Dedifferentiated amniotic fluid mesenchymal stem cell (primary cell): Measurements from ENCODE around the gene ADGRE3.

Experiments
- DNase-seq: peaks from one replicate; pipeline ENCODE4 v3.0.0-alpha.2; 2016; ENCODE audit errors: extremely low spot score

The ADGRE3 gene, protein sequence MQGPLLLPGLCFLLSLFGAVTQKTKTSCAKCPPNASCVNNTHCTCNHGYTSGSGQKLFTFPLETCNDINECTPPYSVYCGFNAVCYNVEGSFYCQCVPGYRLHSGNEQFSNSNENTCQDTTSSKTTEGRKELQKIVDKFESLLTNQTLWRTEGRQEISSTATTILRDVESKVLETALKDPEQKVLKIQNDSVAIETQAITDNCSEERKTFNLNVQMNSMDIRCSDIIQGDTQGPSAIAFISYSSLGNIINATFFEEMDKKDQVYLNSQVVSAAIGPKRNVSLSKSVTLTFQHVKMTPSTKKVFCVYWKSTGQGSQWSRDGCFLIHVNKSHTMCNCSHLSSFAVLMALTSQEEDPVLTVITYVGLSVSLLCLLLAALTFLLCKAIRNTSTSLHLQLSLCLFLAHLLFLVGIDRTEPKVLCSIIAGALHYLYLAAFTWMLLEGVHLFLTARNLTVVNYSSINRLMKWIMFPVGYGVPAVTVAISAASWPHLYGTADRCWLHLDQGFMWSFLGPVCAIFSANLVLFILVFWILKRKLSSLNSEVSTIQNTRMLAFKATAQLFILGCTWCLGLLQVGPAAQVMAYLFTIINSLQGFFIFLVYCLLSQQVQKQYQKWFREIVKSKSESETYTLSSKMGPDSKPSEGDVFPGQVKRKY

DNA sequence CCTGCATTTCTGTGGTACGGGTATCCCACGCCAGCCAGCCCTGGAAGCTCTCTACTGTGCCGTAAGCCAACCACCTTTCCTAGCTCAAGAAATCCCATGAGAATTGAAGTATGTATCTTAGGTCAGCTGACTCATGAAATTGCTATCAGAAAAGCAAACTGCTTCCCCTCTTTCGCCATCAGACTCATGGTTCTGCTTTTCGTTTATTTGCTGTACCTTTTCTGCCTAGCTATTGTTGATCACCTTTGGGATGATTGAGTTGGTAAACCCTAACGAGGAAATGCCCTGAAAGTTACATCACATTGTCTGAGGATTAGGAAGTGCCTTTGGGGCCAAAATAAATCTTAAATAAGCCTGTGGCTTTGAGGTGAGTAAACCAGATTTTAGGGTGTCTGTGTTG is at the start of gene ADGRE3:
TSS of gene ADGRE3 (minus strand) at position 81 of the 400 bp plus-strand sequence. CDS start at position 7, 74 bp downstream.
- DNase-seq, result no peak

GRCh38 chr19:14722127-14722526 is 47.5 kb upstream of the ADGRE3 start:
- no peak for DNase-seq

- no peak for DNase-seq
Observed at GRCh38 chr19:14719162-14719561, 44.5 kb upstream of the ADGRE3 start.

DNA sequence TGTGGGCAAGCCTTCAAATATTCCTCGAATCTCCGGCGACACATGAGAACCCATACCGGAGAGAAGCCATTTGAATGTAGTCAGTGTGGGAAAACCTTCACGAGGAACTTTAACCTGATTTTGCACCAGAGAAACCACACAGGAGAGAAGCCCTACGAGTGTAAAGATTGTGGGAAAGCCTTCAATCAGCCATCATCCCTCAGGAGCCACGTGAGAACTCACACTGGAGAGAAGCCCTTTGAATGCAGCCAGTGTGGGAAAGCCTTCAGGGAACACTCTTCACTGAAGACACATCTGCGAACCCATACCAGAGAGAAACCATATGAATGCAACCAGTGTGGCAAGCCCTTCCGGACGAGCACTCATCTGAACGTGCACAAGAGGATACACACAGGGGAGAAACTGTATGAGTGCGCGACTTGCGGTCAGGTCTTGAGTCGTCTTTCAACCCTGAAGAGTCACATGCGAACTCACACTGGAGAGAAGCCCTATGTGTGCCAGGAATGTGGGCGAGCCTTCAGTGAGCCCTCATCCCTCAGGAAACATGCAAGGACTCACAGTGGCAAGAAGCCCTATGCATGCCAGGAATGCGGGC is 44.0 kb upstream of the ADGRE3 start:
- no peak for DNase-seq

DNA sequence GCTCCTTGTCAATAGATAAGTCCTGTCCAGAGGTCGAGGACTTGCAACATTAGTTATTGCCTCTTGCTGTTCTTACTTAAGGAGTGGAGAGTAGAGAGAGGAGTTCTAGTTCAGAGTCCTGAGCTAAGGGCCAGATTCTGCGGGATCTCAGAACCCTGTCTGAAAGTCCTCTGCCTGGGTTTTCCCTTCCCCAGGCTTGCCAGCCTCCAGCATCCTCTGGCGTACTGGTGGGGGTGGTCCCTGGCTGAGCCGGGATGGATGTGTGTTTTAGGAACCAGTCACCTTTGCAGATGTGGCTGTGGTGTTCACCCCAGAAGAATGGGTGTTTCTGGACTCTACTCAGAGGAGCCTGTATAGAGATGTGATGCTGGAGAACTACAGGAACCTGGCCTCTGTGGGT is 41.2 kb upstream of the ADGRE3 start:
- no peak for DNase-seq

DNA sequence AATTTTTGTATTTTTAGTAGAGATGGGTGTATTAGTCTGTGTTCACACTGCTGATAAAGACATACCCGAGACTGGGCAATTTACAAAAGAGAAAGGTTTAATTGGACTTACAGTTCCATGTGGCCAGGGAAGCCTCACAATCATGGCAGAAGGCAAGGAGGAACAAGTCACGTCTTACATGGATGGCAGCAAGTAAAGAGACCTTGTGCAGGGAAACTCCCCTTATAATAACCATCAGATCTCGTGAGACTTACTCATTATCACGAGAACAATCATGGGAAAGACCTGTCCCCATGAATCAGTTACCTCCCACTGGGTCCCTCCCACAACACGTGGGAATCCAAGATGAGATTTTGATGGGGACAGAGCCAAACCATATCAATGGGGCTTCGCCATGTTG is 29.8 kb upstream of the ADGRE3 start:
- no peak for DNase-seq

GRCh38 chr19:14703833-14704232 is 29.2 kb upstream of the ADGRE3 start:
- no peak for DNase-seq

GRCh38 chr19:14700711-14701375 is 26.2 kb upstream of the ADGRE3 start:
- DNase-seq, result no peak

DNA sequence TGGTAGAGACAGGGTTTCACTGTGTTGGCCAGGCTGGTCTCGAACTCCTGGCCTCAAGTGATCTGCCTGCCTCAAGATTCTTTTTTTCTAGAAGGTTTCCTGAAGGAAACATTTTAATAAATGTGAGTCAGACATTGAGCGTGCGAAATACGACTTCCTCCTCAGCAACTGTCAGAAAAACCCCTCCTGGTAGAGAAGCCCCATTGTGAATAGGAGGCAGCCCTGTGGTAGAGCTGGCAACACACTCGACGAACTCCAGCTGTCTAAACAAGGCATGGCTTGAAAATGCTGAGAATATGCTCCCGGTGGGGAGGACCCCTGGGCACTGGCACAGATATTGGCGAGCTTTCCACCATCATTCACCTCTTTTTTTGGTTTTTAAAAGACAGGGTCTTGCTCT is 25.0 kb upstream of the ADGRE3 start:
- no peak for DNase-seq

GRCh38 chr19:14695471-14695870 is 20.8 kb upstream of the ADGRE3 start:
- no peak for DNase-seq

DNA sequence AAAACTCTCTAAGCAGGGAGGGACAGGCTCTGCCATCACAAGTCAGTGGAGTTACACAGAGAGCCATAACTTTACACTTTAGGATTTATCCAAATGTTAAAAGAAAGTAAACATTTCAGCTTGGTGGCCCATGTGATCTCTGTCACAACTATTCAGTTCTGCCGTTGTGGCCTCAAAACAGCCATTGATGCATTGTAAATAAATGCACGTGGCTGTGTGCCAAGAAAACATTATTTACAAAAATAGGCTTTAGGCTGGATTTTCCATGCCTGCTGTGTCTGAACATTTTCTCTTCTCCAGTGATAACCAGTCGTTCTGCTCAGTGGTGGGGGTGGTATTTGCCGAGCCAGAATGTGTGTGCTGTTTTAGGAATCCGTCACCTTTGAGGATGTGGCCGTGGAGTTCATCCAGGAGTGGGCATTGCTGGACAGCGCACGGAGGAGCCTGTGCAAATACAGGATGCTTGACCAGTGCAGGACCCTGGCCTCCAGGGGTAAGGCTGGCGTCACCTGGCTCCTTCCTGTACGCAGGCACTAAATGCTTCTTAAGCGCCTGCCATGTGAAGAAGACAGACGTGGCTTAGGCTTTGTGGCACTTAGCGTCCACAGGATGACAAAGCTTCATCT is 20.1 kb upstream of the ADGRE3 start:
- DNase-seq, result no peak

DNA sequence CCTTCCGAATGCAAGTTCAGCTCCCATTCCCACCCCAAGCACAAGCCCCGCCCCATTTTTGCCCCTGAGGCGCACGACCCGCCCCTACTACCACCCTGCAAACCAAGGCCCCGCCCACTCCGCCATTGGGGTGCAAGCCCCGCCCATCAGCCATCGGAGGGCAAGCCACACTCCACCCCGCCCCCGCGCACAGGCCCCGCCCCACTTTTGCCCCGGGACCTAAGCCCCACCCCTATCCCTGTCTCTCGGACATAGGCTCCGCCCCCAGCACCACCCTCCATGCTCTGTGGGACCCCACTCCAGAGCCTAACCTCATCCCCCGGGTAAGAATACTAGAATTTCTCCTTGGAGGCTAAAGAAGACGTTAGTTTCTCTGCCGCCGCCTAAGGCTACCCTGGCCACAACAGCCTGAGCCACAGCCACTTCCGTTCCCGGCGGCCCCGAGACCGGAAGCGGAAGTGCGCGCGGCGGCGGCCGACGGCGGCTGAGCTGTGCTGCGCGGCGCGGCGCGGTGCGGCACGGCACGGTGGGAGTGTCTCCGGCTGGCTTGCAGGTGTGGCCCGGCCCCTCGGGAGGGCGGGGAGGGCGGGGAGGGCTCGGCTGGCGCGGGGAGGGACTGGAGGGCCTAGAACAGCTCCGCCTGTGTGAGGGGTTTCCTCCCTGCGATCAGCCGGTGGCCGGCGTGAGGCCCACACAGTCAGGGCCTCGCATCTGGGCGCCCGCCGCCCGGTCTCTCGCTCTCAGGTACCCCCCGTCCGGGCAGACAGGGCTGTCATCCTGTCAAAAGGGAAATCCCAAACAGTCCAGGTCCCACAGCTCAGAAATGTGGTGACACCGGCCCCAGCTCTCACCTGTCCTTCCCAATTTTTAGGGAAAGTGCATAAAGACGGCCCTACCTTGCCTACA is 15.2 kb upstream of the ADGRE3 start, which contains the start of gene ZNF333:
TSS of gene ZNF333 (plus strand) at position 451 of the 906 bp plus-strand sequence. CDS start 3,444 bp downstream, outside the sequence.
- DNase-seq, result peak; percentile 85

- DNase-seq, result no peak
Observed at GRCh38 chr19:14686411-14686810, 11.8 kb upstream of the ADGRE3 start.

DNA sequence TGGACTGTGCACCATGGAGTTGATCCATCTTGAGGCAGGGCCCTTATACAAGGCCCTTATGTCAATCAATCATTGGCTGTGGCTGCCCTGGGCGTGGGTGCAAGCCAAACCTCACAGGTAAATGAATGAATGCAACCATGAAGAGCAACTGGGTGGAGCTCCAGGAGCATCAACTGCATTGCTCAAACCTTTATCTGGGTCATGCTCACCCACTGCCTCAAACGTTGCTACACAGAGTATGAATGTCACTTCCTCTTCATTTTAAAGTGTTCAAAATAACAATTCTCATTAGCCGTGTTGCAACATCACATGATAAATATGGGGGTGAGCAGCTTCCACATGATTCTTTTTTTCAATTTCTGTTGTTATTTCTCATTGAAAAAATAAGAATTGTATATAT is 8.8 kb upstream of the ADGRE3 start:
- no peak for DNase-seq

GRCh38 chr19:14682084-14682483 is 7.4 kb upstream of the ADGRE3 start:
- DNase-seq, result no peak

GRCh38 chr19:14678199-14678598 is 3.6 kb upstream of the ADGRE3 start:
- DNase-seq, result no peak

DNA sequence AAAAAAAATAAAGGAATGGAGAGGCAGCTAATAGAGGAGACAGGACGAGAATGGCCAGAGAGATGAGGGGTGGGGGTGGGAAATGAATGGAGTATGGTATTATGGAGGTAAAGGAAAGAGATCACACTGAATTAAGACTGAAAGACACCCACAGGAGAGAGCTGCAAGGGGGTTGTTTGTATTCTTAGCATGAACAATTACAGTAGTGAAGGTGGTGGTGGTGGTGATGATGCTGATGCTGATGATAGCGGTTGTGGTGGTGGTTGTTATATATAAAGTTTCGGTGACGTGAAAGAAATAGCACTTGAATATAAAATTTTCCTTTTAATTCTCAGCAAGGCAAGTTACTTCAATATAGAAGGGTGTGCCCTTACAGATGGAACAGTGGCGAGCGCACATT is 2.8 kb upstream of the ADGRE3 start:
- no peak for DNase-seq

GRCh38 chr19:14676762-14677161 is 2.1 kb upstream of the ADGRE3 start:
- DNase-seq, result no peak

DNA sequence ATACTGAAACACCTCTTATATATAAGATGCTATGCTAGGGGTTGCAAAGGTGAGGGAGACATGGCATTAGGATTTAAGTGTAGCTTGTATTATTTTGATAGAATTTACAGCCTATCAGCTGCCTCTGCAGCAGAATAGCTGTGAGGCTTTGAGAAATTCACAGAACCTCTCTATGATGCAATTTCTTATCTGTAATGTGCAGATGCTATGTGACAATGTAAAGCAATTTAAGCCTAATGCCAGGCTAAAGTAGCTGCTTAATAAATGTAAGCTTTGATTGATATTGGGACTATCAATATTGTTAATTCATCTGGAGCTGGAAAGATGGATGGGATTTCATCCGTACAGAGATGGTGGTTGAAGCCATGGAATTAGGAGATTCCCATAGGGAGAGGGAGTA is 1.6 kb downstream of the ADGRE3 start:
- no peak for DNase-seq

DNA sequence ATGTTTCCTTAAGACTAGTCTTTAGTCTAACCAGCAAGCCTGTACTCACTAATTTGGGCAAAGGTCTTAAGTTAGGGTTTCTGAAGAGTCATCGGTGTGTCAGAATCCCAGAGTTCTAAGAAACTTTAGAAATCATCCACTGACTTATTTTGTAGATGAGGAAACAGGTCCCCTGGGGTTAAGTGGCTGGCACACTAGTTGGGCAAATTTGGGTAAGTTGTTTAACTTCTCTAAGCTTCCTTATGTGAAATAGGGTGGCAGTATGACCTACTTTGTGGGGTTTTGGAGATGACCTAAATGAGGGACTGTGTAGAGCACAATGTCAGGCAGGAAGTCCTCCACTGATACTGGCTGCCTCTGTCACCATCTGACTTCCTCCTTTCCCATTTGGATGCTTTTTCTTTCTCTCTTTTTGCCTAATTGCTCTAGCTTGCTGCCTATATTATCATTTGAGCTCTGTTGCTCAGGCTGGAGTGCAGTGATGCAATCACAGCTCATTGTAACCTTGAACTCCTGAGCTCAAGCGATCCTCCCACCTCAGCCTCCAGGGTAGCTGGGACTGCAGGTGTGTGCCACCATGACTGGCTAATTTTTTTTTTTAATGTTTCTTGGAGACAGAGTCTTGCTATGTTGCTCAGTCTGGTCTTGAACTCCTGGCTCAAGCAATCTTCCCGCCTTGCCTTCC is 2.3 kb downstream of the ADGRE3 start:
- DNase-seq, result no peak
